CD4-positive, alpha-beta T cell treated with Interleukin-21 for 1 hour (primary cell): Measurements from ENCODE around the gene ALKAL2.

Source experiments
- DNase-seq: peaks from one replicate; pipeline ENCODE4 v3.0.0-alpha.2; 2020

ALKAL2 gene

GRCh38 chr2:289362-290089 is 1.6 kb upstream of the ALKAL2 start:
- DNase-seq, result no peak

- DNase-seq, result no peak
Measured at GRCh38 chr2:288758-289361, 969 bp upstream of the ALKAL2 start.

GRCh38 chr2:287471-287885 is 413 bp downstream of the ALKAL2 start:
- DNase-seq, result no peak

- no peak for DNase-seq
Measured at GRCh38 chr2:286774-287392, 1.0 kb downstream of the ALKAL2 start.

GRCh38 chr2:286035-286434 is 1.9 kb downstream of the ALKAL2 start:
- no peak for DNase-seq

- no peak for DNase-seq
Measured at GRCh38 chr2:285531-285930, 2.4 kb downstream of the ALKAL2 start.

GRCh38 chr2:284896-285492 is 2.9 kb downstream of the ALKAL2 start:
- DNase-seq, result no peak

- DNase-seq, result no peak
Measured at GRCh38 chr2:283996-284794, 3.7 kb downstream of the ALKAL2 start.

- no peak for DNase-seq
Measured at GRCh38 chr2:282371-283263, 5.3 kb downstream of the ALKAL2 start.

GRCh38 chr2:281381-281780 is 6.5 kb downstream of the ALKAL2 start:
- DNase-seq, result no peak

GRCh38 chr2:280650-281110 is 7.2 kb downstream of the ALKAL2 start:
- DNase-seq, result no peak

- DNase-seq, result no peak
Measured at GRCh38 chr2:279956-280649, 7.8 kb downstream of the ALKAL2 start.

- no peak for DNase-seq
Measured at GRCh38 chr2:279366-279765, 8.5 kb downstream of the ALKAL2 start.

GRCh38 chr2:278927-279320 is 9.0 kb downstream of the ALKAL2 start:
- no peak for DNase-seq

GRCh38 chr2:278312-278926 is 9.5 kb downstream of the ALKAL2 start:
- DNase-seq, result no peak

GRCh38 chr2:275466-275865 is 12.4 kb downstream of the ALKAL2 start:
- DNase-seq, result no peak

GRCh38 chr2:274503-274902 is 13.4 kb downstream of the ALKAL2 start:
- no peak for DNase-seq

- DNase-seq, result no peak
Measured at GRCh38 chr2:273333-273732, 14.6 kb downstream of the ALKAL2 start.

- no peak for DNase-seq
Measured at GRCh38 chr2:271917-272316, 16.0 kb downstream of the ALKAL2 start.

GRCh38 chr2:270861-271260 is 17.0 kb downstream of the ALKAL2 start:
- DNase-seq, result no peak
